HS-27A (cell line): Measurements from ENCODE around the gene NAGK.
A peak's percentile ranks its signal among the peaks of the same experiment; 100 is the strongest.
"Not testable (repeated sequence)": the region's sequence is repeated elsewhere in the genome, so short reads cannot be mapped to it uniquely, and the experiment has no call there.

Experiments used
- DNase-seq: peaks from one replicate; pipeline ENCODE4 v3.0.0-alpha.2; 2012; ENCODE audit warnings: low read depth, missing footprints

NAGK gene

GRCh38 chr2:71068218-71069035 lies at the start of gene NAGK:
NAGK (plus strand) TSS chr2:71068648; CDS start chr2:71068684, 36 bp downstream.
- DNase-seq, result peak; percentile 76

GRCh38 chr2:71019989-71020388 lies 48.5 kb upstream of the NAGK start:
- not testable (repeated sequence) for DNase-seq

DNA sequence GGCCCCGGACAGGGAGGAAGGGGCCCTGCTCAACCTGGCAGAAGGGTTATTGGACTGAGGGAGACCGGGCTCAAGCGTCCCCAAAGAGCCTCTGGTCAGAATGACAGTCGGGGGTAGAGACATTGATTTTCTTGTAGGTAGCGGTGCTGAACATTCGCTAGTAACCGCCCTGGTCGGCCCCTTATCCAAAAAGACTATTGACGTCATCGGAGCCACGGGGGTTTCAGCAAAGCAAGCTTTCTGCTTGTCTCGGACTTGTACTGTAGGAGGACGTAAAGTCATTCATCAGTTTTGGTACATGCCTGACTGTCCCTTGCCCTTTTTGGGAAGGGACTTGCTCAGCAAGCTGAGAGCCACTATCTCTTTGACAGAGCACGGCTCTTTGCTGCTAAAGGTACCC lies 47.1 kb upstream of the NAGK start:
- not testable (repeated sequence) for DNase-seq

DNA sequence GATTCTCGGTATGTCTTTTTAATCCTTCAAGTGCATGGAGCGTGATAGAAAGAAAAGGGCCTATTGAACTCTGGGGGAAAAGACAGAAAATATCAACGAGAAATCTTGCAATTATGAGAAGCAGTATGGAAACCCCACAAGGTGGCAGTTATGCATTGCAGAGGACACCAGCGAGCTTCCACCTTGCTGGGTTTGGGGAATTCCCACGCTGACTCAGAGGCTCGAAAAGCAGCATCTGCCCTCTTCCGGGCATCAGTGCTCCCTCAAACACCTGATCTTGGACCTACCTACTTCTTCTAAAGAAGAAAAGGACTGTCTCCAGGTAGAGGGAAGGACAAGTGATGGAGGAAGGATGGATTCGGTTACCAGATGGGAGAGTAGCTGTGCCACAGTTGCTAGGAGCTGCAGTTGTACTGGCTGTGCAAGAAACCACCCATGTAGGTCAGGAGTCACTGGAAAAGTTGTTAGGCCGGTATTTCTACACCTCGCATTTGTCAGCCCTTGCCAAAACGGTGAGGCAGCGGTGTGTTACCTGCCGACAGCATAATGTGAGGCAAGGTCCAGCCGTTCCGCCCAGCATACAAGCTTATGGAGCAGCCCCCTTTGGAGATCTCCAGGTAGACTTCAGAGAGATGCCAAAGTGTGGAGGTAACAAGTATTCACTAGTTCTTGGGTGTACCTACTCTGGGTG lies 44.8 kb upstream of the NAGK start:
- not testable (repeated sequence) for DNase-seq

- not testable (repeated sequence) for DNase-seq
Measured at GRCh38 chr2:71036296-71036695, 32.2 kb upstream of the NAGK start.

DNA sequence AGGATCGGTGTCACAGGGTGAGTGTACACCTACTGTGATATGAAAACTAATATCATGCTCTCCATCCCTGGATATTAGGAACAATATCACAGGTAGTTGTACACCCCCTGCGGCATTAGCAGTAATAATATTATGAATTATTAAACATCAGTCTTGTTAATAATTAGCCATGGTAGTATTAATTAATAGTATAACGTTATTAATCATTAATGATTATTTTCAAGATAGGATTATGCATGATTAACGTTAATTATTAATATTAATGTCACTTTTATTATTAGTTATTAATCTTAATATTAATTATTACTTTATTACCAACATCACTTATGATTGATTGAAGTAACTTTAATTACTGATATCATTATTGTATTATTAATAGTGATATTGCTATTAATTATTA lies 26.2 kb upstream of the NAGK start:
- no peak for DNase-seq

DNA sequence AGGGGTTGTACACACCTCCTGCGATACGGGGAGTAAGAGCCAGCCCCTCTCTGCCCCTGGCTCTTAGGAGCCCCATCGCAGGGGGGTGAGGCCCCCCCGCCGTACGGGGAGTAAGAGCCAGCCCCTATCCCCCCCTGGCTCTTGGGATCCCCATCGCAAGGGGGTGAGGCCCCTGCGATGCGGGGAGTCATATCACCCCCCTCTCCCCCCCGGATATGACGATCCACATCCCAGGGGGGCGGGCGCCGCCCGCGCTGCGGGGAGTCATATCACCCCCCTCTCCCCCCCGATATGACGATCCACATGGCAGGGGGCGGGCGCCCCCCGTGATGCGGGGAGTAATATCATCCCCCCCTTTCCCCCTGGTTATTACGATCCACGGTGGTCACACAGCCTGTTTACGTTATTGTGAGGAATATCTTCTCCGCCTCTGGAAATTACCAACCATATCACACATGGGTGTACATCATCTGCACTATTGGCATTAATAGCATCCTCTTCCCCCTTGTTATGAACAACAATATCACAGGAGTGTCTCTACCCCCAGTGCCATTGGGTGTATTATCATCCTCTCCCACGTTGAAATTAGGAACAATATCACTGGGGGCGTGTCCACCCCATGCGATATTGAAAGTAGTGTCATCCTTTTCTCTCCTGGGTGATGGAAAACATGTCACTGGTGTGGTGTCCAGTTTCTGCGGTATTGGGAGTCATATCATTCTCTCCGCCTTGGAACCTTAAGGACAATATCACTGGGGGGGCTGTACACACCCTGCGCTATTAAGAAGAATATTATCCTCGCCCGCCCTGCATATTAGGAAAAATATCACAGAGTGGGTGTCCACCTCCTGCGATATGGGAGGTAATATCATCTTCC lies 24.7 kb upstream of the NAGK start:
- no peak for DNase-seq

DNA sequence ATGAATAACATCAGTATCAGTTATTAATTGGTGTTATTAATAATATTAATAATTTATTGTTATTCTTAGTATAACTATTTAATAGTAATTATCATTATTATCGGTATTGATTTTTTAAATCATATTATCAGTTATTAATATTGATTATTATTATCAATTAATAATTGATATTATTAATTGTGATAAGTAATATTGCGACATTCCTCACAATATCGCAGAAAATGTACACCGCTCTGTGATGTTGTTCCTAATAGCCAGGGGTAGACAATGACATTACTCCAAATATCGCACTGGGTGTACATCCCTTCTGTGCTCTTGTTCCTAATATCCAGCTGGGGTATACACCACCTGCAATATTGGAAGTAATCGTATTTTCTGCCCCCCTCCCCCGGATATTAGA lies 23.3 kb upstream of the NAGK start:
- no peak for DNase-seq

GRCh38 chr2:71045865-71046548 lies 22.4 kb upstream of the NAGK start:
- DNase-seq, result no peak

DNA sequence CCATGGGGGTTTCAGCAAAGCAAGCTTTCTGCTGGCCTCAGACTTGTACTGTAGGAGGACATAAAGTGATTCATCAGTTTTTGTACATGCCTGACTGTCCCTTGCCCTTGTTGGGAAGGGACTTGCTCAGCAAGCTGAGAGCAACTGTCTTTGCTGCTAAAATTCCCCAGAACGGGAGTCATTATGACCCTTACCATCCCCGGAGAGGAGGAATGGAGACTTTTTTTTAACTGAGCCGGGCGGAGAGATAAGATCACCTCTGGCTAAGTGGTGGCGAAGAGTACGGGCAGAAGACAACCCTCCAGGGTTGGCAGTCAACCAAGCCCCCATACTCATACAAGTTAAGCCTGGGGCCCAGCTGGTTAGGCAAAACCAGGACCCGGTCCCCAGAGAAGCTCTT lies 20.4 kb upstream of the NAGK start:
- no peak for DNase-seq

DNA sequence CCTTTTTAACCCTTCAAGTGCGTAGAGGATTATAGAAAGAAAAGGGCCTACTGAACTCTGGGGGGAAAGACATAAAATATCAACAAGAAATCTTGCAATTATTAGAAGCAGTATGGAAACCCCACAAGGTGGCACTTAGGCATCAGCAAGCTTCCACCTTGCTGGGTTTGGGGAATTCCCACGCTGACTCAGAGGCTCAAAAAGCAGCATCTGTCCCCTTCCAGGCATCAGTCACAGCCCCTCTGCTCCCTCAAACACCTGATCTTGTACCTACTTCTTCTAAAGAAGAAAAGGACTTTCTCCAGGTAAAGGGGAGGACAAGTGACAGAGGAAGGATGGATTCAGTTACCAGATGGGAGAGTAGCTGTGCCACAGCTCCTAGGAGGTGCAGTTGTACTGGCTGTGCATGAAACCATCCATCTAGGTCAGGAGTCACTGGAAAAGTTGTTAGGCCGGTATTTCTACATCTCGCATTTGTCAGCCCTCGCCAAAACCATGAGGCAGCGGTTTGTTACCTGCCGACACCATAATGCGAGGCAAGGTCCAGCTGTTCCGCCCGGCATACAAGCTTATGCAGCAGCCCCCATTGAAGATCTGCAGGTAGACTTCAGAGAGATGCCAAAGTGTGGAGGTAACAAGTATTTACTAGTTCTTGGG lies 18.6 kb upstream of the NAGK start:
- DNase-seq, result not testable (repeated sequence)

DNA sequence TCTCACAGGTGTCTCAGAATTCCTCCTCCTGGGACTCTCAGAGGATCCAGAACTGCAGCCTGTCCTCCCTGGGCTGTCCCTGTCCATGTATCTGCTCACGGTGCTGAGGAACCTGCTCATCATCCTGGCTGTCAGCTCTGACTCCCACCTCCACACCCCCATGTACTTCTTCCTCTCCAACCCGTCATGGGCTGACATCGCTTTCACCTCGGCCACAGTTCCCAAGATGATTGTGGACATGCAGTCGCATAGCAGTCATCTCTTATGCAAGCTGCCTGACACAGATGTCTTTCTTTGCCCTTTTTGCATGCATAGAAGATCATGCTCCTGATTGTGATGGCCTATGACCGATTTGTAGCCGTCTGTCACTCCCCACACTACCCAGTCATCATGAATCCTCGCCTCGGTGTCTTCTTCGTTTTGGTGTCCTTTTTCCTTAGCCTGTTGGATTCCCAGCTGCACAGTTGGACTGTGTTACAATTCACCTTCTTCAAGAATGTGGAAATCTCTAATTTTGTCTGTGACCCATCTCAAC lies 13.2 kb upstream of the NAGK start:
- not testable (repeated sequence) for DNase-seq

DNA sequence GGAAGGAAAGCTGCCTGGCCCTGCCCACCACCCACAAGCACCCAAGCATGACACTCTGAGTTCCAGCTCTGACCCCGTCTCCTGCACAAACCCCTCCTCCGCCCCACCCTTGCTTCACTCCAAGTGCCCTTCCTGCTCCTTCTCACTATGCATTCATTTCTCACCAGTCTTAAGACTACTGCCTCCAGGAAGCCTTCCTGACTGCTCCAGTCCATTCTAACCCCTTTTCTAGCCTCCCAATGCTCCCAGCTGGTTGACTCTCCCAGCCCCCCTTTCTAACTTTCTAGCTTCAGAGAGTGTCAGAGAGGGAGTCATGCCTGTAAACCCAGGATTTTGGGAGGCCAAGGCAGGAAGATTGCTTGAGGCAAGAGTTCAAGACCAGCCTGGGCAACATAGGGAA lies 8.2 kb upstream of the NAGK start:
- DNase-seq, result no peak

- no peak for DNase-seq
Measured at GRCh38 chr2:71060871-71061270, 7.6 kb upstream of the NAGK start.

- DNase-seq, result no peak
Measured at GRCh38 chr2:71063216-71063615, 5.2 kb upstream of the NAGK start.

DNA sequence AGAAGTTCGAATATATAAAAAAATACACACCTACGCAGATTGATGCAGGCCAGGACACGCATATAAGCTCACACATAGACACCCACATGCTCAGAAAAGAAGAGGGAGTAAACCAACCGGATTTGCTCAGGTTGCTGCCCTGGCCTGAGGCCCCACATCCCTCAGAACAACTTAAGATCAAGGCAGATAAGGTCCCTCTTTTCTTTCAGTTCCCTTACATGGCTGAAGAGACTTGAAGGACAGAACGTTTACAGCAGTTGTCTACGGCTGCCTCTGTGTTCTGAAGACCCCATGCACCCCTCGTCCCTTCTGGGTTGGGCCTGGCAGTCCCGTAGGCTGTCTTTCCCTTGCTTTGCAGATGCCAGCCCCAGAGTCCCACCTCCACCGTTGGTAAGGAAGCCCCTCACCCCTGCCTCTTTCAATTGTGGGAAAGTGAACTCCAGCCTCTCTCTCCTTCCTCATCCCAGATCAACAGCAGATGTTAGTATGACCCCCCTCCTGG lies 4.3 kb upstream of the NAGK start:
- DNase-seq, result no peak

GRCh38 chr2:71064754-71065621 lies 3.5 kb upstream of the NAGK start:
- no peak for DNase-seq

DNA sequence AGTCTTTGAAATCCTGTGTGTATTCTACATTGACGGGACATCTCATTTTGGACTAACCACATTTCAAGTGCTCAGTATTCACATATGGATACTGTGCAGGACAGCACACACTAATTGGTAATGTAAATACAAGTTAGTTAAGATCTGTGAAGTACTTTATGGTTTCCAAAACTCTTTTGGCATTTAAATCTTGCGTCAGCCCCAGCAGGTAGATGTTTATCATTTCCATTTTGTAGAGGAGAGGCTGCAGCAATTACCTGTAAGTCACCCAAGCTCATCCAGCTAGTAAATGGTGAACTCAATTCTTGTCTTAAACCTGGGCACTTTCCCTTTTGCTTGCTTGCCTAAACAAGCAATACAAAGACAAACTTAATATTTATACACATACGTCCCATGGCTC lies 1.6 kb upstream of the NAGK start:
- DNase-seq, result no peak

GRCh38 chr2:71067567-71068217 lies 756 bp upstream of the NAGK start:
- no peak for DNase-seq
